ENCODE data around the gene ZFP2.

- TF ChIP-seq GABPA (IDR thresholded peaks at IDR 0.05; ENCODE audit: low read depth) (no peak), CTCF (IDR thresholded peaks at IDR 0.05; ENCODE audit: insufficient read depth, low read length) (no peak), POLR2AphosphoS5 (IDR thresholded peaks at IDR 0.05; ENCODE audit: low read depth) (no peak), REST (IDR thresholded peaks at IDR 0.05; ENCODE audit: insufficient replicate concordance, low read depth) (no peak)
Measured at GRCh38 chr5:178899289-178899688, 3.6 kb downstream of the ZFP2 start.

Measured in HL-60 (cell line).